Fibroblast of lung (primary cell): ENCODE results near the gene GNA12.
"Not testable (repeated sequence)": the region's sequence is repeated elsewhere in the genome, so short reads cannot be mapped to it uniquely, and the experiment has no call there.

Experiments used
- EZH2 ChIP-seq: IDR thresholded peaks from 2 replicates; pipeline ENCODE4 v1.5.1; 2012; ENCODE audit warnings: low read length, control low read depth, mild to moderate bottlenecking; ENCODE audit errors: missing control alignments
- TF ChIP-seq, protein P1 (sequence below), 2 donors: IDR thresholded peaks in 1 of 2; conservative IDR thresholded peaks in 1 of 2; 1 replicate in 1 of 2; 2 replicates in 1 of 2; pipeline ENCODE4 v1.5.1; 2011 to 2012; ENCODE audit warnings: low read length in 2 of 2, control low read depth in 1 of 2, inconsistent platforms in 1 of 2, low read depth in 1 of 2, mild to moderate bottlenecking in 1 of 2

GRCh38 chr7:2679135-2680127, 164.7 kb downstream of the GNA12 start:
- TF ChIP-seq, protein P1, sequence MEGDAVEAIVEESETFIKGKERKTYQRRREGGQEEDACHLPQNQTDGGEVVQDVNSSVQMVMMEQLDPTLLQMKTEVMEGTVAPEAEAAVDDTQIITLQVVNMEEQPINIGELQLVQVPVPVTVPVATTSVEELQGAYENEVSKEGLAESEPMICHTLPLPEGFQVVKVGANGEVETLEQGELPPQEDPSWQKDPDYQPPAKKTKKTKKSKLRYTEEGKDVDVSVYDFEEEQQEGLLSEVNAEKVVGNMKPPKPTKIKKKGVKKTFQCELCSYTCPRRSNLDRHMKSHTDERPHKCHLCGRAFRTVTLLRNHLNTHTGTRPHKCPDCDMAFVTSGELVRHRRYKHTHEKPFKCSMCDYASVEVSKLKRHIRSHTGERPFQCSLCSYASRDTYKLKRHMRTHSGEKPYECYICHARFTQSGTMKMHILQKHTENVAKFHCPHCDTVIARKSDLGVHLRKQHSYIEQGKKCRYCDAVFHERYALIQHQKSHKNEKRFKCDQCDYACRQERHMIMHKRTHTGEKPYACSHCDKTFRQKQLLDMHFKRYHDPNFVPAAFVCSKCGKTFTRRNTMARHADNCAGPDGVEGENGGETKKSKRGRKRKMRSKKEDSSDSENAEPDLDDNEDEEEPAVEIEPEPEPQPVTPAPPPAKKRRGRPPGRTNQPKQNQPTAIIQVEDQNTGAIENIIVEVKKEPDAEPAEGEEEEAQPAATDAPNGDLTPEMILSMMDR (conservative IDR thresholded peaks at IDR 0.05 in 1 of 2, IDR thresholded peaks at IDR 0.05 in 1 of 2; ENCODE audit: low read depth in 1 of 2, low read length in 2 of 2): not testable (repeated sequence)
- not testable (repeated sequence) for TF ChIP-seq EZH2
